ENCODE measurements around the gene INTS7.

The INTS7 gene, protein sequence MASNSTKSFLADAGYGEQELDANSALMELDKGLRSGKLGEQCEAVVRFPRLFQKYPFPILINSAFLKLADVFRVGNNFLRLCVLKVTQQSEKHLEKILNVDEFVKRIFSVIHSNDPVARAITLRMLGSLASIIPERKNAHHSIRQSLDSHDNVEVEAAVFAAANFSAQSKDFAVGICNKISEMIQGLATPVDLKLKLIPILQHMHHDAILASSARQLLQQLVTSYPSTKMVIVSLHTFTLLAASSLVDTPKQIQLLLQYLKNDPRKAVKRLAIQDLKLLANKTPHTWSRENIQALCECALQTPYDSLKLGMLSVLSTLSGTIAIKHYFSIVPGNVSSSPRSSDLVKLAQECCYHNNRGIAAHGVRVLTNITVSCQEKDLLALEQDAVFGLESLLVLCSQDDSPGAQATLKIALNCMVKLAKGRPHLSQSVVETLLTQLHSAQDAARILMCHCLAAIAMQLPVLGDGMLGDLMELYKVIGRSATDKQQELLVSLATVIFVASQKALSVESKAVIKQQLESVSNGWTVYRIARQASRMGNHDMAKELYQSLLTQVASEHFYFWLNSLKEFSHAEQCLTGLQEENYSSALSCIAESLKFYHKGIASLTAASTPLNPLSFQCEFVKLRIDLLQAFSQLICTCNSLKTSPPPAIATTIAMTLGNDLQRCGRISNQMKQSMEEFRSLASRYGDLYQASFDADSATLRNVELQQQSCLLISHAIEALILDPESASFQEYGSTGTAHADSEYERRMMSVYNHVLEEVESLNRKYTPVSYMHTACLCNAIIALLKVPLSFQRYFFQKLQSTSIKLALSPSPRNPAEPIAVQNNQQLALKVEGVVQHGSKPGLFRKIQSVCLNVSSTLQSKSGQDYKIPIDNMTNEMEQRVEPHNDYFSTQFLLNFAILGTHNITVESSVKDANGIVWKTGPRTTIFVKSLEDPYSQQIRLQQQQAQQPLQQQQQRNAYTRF

DNA sequence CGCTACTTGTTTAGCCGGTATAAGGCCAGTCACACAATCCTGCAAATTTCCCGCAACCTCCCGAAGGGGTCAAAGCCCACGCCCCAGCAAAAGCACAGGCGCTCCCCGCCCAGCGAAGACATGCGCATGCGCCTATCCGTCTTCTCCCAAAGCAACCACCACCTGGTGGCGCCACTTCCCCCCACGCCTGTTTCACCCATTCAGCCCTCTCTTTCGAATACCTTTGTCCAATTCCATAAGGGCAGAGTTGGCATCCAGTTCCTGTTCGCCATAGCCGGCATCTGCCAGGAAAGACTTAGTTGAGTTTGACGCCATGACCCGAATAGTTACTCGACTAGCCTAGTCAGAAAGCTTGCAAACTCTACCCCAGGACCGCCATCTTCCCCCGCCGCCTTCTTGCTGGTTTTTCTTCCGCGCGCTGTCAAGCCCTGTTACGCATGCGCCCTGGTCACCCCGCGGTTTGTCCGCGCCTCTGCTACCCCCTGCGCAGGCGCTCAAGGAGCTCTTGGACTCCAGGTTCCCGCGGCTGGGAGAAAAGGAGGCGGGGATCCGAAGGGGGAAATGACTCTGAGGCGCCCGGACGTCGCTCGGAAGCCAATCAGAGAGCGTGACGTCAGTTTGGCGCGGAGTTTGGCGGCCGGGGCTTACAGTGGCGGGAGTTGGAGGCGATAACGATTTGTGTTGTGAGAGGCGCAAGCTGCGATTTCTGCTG is at the start of gene INTS7, which contains the start of gene DTL:
Gene INTS7, minus strand, starts transcription at position 435 of the 712 bp plus-strand sequence. Its CDS starts 120 bp downstream, at position 315.
Gene DTL, plus strand, starts transcription at position 626 of the 712 bp plus-strand sequence. CDS start 143 bp downstream, outside the sequence.
- DNase-seq = peak; percentile 99

DNA sequence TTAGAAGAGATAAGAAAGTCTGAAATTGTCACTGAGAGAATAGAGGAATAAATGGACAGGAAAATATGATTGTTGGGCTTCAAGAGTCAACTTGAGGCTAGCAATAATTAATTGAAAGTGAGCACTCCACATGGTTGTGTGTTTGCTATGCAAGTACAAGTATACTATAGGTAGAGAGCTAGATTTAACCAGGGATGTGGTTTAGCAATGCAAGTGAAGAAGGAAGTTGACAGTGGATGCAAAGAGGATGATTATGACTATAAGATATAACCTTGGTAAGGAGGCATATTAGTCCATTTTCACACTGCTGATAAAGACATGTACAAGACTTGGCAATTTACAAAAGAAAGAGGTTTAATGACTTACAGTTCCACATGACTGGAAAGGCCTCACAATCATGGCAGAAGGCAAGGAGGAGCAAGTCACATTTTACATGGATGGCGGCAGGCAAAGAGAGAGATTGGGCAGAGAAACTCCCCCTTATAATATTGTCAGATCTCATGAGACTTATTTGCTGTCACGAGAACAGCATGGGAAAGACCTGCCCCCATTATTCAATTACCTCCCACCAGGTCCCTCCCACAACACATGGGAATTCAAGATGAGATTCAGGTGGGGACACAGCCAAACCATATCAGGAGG is 47.5 kb upstream of the INTS7 start:
- DNase-seq = no peak

DNA sequence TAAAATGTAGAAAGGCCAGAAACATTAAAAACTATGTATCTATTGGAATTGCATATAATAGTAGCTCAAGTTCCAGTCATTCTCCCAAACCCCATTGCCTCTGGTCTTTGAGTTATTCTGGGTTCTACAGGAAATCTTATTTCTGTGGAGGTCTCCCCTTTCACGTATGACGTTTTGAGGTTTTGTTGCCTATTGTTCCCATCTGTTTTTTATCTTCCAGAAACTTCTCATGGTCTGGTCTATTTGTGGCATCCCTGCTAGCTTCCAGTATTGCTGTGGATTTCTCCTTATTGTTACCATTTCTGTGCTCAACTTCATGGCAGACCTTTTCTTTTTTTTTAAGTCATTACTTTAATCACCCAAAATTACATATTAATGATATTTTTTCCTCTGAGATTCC is 43.5 kb upstream of the INTS7 start:
- no peak for DNase-seq

DNA sequence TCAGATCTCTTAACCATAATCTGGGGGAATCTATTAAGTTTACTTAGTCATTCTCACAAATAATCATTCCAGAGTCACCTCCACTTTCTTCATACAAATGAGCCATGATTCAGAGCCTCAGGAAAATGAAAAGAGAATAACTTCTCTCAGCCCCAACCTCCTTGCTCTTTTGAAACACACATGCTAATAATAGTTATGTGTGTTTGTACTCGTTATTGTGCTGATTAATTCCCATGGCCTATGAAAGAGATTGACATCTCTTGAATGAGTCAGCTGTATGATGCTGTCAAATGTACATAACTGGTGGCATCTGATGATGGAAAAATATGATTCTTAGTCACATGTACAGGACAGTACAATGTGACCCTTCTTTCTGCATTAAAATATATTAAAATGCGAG is 41.7 kb upstream of the INTS7 start:
- DNase-seq = no peak

DNA sequence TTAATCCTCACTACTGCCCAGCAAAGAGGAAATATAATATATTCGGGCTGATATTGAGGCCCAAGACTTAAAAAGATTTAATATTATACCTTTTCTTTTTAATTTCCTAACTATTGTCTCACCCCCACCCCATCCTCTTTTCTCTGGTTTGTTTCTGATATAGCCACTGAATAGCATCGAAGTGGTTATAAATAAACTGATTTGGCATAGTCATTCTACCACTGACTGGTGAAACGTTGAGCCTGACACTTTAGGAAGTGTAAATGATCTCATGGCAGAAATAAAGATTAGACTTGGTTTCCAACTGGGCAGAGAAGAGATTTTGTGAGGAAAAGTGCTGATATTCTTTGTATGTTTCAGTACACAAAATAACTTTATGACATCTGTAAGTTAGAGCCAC is 39.5 kb upstream of the INTS7 start:
- no peak for DNase-seq

DNA sequence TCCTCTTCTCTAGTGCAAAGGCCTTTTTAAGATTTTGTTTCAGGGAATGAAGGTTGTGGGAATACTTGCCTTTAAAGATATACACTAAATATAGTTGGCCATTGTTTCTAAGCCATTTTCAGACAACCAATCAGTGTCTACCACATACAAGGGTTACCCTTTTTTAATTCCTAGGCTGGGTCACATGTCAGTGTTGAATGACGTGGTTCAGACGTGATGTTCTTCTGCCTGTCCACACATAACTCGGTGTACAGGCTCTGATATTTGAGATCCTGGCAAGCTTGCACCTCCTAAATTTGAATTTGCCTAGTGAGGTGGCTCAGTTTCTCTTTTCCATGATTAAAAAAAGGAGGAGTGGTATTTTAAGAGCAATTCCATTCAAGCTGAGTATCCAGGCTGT is 39.0 kb upstream of the INTS7 start:
- no peak for DNase-seq

DNA sequence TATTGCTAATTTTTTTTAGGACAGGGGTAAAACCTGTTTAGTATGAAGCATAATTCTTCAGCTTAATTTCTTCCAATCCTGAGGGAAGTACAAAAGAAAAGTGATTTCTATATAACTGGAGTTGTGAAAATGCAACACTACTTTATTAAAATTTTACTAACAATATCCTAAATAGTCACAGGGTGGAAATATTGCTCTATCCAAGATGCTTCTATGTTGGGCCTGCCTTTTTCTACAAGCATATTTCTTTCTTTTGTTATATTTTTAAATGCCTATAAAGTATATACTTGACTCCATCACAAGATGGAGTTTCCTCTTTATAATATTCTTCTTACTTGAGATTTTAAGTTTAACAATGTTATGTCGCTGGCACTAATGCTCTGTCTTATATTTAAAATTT is 38.1 kb upstream of the INTS7 start:
- no peak for DNase-seq

DNA sequence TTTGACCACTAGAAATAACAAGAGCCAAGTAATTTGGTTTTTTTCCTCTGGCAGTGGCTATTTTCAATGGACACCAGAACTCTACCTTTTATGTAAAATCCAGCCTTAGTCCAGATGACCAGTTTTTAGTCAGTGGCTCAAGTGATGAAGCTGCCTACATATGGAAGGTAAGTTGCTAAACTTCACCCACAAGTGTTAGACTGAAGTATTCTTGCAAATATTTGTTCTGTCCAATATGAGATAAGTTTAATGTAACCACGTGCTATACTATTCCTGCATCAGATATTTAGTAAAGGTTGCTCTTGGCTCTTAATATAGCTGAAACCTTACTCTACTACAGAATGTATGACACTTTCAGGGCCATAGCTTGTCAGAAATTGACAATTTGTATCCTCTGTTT is 36.7 kb upstream of the INTS7 start:
- no peak for DNase-seq

DNA sequence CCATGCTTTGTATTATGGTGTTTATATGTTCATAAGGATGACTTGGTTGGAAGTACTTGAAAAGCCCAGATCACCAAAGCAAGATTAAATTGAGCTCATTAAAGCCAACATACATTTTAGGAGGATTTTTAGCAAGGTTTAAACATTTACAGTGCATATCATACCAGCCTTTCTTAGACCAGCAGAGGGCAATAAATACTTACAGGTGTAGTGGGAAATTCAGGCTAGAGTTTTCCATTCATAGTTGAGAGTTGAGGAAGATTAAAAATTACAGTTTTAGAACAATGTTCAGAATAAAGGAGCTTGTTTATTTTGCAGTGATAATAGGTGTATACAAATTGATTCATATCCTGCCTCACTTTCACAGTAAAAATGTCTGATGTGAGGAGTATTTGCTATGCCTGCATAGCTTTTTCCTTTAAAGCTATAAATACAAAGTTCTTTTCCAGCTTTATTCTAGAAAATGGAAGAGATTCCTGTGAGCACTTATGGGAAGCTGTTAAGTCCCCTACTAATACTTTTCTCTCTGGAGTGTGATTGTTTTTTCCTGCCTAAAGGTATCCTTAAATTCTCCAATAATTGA is 35.5 kb upstream of the INTS7 start:
- peak; percentile 71 for DNase-seq

DNA sequence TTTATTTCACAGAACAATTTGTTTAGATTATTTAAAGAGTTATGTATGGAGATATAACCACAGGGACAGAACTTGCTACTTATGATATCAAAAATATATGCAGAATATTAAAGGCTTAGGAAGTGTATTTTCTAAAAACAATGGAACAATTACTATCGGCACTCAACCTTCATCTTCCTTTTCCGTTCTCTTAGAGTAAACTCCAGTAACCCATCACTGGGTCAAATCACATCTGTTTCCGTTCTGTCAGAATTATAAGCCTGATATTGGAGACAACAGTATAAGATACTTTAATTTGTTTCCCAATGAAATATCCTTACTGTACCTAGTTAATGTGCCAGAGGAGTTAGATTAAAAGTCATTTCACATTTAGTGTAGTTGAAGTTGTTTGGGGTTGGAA is 32.4 kb upstream of the INTS7 start:
- no peak for DNase-seq

DNA sequence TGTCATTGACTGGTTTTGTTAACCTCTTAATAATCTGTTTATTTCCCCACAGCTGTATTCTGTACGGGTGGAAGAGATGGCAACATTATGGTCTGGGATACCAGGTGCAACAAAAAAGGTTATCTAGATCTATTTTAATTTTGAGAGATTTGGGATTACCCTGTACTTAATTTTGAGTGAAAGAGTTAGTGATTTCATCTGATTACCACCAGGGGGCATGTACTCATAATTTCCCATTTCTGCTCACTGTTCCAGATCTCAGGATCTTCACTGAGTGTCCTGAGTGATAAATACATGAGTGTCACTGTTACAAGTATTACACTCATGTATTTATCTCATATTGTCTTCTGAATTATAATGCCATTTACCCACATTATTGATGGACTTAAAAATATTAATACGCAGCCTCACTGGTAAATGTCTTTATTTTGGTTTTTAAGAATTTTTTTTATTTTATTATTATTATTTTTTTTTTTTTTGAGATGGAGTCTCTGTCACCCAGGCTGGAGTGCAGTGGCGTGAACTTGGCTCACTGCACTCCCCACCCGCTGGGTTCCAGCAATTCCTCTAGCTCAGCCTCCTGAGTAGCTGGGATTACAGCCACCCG is 27.6 kb upstream of the INTS7 start:
- peak; percentile 54 for DNase-seq

DNA sequence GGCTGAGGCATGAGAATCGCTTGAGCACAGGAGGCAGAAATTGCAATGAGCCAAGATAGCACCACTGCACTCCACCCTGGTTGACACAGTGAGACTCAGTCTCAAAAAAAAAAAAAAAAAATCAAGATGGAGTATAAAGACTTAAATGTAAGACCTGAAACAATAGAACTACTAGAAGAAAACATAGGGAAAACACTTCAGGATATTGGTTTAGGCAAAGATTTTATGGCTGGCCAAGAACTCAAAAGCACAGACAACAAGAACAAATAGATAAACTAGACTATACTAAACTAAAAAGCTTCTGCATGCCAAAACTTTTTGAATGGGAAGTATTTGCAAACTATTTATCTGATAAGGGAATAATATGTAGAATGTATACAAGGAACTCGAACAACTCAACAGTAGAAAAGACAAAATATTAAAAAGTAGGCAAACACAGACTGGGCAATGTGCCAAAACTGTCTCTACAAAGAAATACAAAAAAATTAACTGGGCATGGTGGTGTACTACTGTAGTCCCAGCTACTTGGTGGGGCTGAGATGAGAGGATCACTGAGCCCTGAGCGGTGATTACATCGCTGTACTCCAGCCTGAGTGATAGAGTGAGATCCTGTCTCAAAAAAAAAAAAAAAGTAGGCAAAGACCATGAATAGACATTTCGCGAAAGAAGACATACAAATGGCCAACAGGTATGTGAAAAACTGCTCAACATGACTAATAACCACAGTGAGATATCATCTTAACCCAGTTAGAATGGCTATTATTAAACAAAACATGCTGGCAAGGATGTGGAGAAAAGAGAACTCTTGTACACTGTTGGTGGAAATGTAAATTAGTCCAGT is 25.5 kb upstream of the INTS7 start:
- DNase-seq = no peak

DNA sequence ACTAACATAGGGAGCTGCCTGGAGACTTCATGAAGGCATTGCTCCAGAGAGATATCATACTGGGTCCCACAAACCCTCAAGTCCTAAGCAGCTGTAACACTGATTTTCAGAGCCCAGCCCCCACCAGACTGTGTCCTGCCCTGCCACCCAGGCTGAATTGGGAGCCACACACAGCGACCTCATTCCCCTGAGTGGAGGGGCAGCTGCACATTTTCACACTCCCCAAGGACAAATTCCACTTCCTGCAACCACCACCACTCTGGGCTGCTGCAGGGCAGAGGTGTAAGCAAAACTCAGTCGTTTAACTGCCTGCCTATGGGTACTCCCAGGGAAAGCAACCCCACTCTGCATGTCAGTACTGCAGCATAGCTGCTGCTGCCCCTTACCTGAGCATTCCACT is 20.0 kb upstream of the INTS7 start:
- DNase-seq = no peak

DNA sequence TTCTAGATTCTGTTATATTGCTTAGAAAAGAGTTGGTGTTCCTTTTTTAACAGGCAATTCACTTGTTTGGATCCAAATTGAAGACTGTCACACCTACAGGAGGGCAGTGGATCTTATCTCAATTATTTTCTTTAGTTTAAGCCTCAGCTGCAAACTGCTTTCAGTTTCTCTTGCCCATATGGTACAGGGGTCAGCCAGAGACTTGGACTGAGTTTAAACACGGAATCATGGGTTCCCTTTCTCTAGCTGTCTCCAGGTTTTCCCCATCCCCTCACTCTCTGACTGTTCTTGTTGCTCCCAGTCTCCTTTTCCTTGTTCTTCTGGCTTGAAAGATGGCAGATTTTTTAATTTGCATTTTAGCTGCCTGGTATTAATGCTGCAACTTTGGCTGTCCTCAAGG is 18.6 kb upstream of the INTS7 start:
- DNase-seq = no peak

DNA sequence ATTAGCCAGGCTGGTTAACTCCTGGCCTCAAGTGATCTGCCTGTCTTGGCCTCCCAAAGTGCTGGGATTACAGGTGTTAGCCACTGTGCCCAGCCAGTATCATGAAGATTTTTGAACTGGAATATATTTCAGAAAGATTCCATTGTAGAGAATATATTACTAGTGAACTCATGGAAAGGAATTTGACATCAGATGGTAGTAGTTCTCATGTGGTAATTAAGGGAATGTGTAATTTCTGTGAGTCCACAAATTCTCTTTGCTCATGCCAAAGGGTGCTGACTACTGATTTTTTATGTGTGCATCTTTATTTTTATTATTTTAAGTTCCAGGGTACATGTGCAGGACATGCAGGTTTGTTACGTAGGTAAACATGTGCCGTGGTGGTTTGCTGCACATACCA is 10.6 kb upstream of the INTS7 start:
- DNase-seq = no peak

DNA sequence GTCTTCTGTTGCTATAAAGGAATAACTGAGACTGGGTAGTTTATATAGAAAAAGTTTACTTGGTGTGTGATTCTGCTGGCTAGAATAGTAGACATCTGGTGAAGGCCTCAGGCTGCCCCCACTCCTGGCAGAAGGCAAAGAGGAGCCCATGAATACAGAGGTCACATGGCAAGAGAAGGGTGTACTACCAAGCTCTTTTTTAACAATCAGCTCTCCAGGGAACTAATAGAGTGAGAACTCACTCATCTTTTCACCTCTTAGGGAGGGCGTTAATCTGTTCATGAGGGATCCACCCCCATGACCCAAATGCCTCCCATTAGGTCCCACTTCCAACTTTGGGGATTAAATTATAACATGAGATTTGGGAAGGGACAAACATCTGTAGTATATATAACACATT is 9.5 kb upstream of the INTS7 start:
- DNase-seq = no peak

DNA sequence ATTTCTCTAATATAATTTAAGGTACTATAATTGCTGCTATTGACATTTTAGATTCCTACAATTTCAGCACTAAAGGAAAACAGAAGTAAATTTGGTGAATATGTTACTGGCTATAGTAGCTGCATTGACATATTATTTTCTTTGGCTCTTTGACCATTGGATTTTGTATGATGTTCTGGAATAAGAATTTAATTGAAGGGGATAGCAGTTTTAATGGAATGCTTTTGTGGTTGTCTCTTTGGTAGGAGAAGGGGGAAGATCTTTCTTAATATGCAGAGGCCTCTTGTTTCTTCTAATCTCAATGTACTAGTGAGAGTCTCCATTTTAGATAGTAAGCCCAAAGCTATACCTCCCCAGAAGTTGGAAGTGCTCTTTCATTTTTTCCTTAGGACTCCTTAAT is 7.1 kb upstream of the INTS7 start:
- no peak for DNase-seq

DNA sequence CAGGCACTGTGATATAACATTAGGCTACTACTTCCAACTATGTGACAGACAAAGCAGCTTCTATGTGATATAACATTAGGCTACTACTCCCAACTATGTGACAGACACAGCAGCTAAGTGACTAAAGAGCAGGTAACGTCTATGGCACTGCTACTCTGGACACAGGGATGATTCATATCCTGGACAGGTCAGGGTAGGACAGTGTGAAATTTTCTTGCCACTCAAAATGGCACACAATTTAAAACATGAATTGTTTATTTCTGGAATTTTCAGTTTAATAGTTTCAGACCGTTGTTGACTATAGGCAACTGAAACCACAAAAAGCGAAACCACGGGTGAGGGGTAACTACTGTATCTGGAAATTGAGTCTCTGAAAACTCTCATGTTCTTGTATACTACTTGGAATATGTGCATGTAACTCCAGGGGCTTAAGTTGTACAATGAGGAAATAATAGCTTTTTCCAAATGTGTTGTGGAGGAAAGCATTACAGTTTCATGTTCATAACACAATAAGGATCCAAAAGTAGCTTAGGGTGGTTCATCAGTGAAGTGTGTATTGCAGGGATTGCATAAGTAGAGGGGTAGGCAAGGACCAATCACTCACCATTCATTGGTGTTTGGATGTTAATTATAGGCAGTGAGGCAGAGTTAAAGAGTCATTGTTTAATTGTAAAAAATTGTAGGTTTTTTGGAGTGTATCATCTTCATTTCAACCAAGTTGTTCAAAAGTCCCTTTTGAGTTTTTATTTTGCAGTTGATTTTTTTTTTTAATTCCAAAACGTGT is 5.5 kb upstream of the INTS7 start:
- peak; percentile 20 for DNase-seq

DNA sequence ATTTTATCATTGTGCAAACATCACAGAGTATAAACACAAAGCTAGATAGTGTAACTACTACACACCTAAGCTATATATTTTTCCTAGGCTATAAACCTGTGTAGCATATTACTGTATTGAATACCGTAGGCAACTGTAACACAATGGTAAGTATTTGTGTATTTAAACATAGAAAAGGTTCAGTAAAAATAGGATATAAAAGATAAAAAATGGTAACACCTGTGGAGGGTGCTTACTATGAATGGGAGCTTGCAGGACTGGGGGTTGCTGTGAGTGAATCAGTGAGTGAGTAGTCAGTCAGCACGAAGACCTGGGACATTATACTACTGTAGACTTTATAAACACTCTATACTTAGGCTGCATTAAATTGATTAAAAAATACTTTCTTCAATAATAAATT is 4.3 kb upstream of the INTS7 start:
- DNase-seq = no peak

DNA sequence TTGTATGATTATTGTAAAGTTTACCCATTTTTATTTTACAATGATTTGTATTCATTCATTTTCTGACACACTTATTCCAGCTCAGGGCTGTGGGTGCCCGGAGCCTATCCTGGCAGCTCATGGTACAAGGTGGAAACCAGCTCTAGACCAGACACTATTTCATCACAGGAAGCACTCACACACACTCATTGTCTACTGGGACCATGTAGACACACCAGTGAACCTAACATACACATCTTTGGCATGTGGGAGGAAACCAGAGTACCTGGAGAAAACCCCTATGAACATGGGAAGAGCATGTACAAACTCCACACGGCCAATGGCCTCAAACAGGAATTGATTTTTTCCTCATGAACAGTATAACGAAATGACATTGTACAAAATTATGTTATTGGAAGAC is 2.5 kb upstream of the INTS7 start:
- peak; percentile 40 for DNase-seq
